Stimulated activated CD4-positive, alpha-beta T cell treated with anti-CD3 and anti-CD28 coated beads, Interleukin-15, amount 100 ng/mL, for 24 hours (primary cell): Measurements from ENCODE around the gene NCAM1.

Experiments used
- DNase-seq: peaks from one replicate; pipeline ENCODE4 v3.0.0-alpha.2; 2020

The NCAM1 gene

GRCh38 chr11:113317339-113317738, 356.1 kb downstream of the NCAM1 start:
- no peak for DNase-seq

DNA sequence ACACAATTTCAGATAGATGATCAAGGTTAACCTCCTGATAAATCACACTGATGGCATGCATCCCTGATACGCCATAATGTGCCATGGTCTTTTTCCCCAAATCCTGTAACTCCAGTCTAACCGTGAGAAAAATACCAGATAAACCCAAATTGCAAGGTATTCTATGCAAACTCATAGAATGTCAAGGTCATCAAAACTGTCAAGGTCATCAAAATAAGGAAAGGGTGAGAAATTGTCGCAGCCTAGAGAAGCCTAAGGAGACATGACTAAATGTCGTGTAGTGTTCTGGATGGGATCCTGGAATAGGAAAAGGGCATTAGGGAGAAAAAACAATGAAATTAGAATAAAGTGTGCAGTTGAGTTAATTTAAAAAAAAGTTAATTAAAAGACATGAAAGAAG, 357.9 kb downstream of the NCAM1 start:
- no peak for DNase-seq

- no peak for DNase-seq
Measured at GRCh38 chr11:113322158-113322557, 360.9 kb downstream of the NCAM1 start.

DNA sequence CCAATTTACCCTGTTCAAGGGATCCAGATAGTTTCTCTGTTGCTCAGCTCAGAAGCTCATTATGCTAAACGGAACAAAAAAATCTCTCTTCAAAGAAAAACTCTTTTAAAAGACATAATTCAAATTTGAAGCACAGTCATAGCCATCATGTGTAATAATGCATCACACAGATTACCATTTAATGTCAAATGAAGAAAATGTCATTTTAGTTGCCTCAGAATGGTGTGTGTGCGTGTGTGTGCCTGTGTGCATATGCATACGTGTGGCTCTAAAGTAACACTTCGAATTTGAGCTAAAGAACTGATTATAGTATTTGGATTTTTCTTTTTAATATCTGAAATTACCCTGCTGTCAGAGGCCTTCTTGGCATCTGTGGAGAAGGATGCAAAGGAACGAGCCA, 363.0 kb downstream of the NCAM1 start:
- DNase-seq, result no peak
